H1 (cell line): ENCODE results near the gene RGP1.

Source experiments
- CHD1 ChIP-seq: IDR thresholded peaks from 2 replicates; pipeline ENCODE4 v1.6.1; 2012; ENCODE audit warnings: low read depth, low read length, improper control_type of control experiment
- EZH2 ChIP-seq: fragments of 200-600 bp; sonication (generic); IDR thresholded peaks from 2 replicates; pipeline ENCODE4 v1.7.1; 2012; ENCODE audit warnings: low read depth, mild to moderate bottlenecking, moderate library complexity, low read length, inconsistent platforms; ENCODE audit not compliant: severe bottlenecking
- GABPA ChIP-seq: IDR thresholded peaks from 2 replicates; pipeline ENCODE4 v1.6.1; 2011; ENCODE audit warnings: mild to moderate bottlenecking, low read length, moderate library complexity, borderline replicate concordance; ENCODE audit not compliant: insufficient read depth
- JUN ChIP-seq: IDR thresholded peaks from 2 replicates; pipeline ENCODE4 v1.6.1; 2011; ENCODE audit warnings: low read depth, mild to moderate bottlenecking, improper control_type of control experiment, low read length
- POLR2A ChIP-seq, 2 experiments: IDR thresholded peaks; 1 replicate in 1 of 2; 2 replicates in 1 of 2; pipeline ENCODE4 v1.6.1; 2011; ENCODE audit warnings: low read depth in 2 of 2, low read length in 2 of 2, mild to moderate bottlenecking in 2 of 2; ENCODE audit errors: control extremely low read depth in 1 of 2
- POLR2AphosphoS5 ChIP-seq: IDR thresholded peaks from 2 replicates; pipeline ENCODE4 v1.6.1; 2011; ENCODE audit warnings: low read depth, low read length
- RFX5 ChIP-seq: IDR thresholded peaks from 2 replicates; pipeline ENCODE4 v1.6.1; 2011; ENCODE audit warnings: low read depth, low read length, improper control_type of control experiment, borderline replicate concordance
- SIRT6 ChIP-seq: IDR thresholded peaks from one replicate; pipeline ENCODE4 v1.7.1; 2012; ENCODE audit warnings: low read length, inconsistent platforms
- SP2 ChIP-seq: IDR thresholded peaks from 2 replicates; pipeline ENCODE4 v1.6.1; 2012; ENCODE audit warnings: mild to moderate bottlenecking, low read length, inconsistent platforms
- YY1 ChIP-seq: IDR thresholded peaks from 2 replicates; pipeline ENCODE4 v1.6.1; 2011; ENCODE audit warnings: low read depth, mild to moderate bottlenecking, low read length
- ZNF274 ChIP-seq: IDR thresholded peaks from 2 replicates; pipeline ENCODE4 v1.7.0; 2012; ENCODE audit warnings: low read length, borderline replicate concordance; ENCODE audit errors: extremely low read depth
- TF ChIP-seq, protein P1 (sequence below): IDR thresholded peaks from 2 replicates; pipeline ENCODE4 v1.6.1; 2011; ENCODE audit warnings: low read depth, mild to moderate bottlenecking, low read length; ENCODE audit not compliant: insufficient read depth
- TF ChIP-seq, protein P2 (sequence below), 3 experiments: IDR thresholded peaks; 1 replicate in 2 of 3; 2 replicates in 1 of 3; pipeline versions ENCODE4 v1.5.1 to v1.6.1; 2011; ENCODE audit warnings: low read length in 3 of 3, mild to moderate bottlenecking in 3 of 3, inconsistent platforms in 2 of 3, low read depth in 1 of 3, moderate library complexity in 1 of 3; ENCODE audit not compliant: insufficient read depth in 1 of 3; ENCODE audit errors: control extremely low read depth in 1 of 3
- TF ChIP-seq, protein P3 (sequence below): IDR thresholded peaks from 2 replicates; pipeline ENCODE4 v1.6.1; 2012; ENCODE audit warnings: inconsistent platforms

DNA sequence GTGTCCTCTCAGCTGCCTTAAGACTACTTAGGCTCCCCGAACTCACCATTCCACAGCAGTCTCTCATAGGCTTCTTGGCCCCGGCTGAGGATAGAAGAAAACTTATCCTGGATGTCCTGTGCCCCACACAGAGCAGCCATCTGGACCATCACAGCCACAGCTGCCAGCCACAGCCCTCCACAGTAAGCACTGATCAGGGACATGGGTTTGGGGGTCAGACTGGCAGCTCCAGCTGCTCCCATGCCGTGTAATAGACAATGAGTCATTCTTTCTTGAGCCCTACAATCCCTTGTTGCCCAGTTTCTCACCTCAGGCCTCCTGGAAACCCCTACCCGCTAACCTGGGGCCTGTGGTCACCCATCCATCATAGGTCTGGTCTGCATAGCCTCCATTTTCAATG is 10.9 kb upstream of the RGP1 start:
- TF ChIP-seq, protein P1, sequence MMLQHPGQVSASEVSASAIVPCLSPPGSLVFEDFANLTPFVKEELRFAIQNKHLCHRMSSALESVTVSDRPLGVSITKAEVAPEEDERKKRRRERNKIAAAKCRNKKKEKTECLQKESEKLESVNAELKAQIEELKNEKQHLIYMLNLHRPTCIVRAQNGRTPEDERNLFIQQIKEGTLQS = no peak
- no peak for TF ChIP-seq POLR2A (IDR thresholded peaks at IDR 0.05; ENCODE audit: control extremely low read depth in 1 of 2, low read depth in 2 of 2, low read length in 2 of 2)
- TF ChIP-seq GABPA = no peak
- no peak for TF ChIP-seq SIRT6
- TF ChIP-seq, protein P2, sequence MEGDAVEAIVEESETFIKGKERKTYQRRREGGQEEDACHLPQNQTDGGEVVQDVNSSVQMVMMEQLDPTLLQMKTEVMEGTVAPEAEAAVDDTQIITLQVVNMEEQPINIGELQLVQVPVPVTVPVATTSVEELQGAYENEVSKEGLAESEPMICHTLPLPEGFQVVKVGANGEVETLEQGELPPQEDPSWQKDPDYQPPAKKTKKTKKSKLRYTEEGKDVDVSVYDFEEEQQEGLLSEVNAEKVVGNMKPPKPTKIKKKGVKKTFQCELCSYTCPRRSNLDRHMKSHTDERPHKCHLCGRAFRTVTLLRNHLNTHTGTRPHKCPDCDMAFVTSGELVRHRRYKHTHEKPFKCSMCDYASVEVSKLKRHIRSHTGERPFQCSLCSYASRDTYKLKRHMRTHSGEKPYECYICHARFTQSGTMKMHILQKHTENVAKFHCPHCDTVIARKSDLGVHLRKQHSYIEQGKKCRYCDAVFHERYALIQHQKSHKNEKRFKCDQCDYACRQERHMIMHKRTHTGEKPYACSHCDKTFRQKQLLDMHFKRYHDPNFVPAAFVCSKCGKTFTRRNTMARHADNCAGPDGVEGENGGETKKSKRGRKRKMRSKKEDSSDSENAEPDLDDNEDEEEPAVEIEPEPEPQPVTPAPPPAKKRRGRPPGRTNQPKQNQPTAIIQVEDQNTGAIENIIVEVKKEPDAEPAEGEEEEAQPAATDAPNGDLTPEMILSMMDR (IDR thresholded peaks at IDR 0.05; ENCODE audit: control extremely low read depth in 1 of 3, insufficient read depth in 1 of 3, low read depth in 1 of 3, low read length in 3 of 3) = no peak
- TF ChIP-seq JUN = no peak
- TF ChIP-seq YY1 = no peak
- no peak for TF ChIP-seq POLR2AphosphoS5
- no peak for TF ChIP-seq RFX5
- TF ChIP-seq ZNF274 = no peak
- TF ChIP-seq SP2 = no peak
- TF ChIP-seq EZH2 = no peak
- TF ChIP-seq, protein P3, sequence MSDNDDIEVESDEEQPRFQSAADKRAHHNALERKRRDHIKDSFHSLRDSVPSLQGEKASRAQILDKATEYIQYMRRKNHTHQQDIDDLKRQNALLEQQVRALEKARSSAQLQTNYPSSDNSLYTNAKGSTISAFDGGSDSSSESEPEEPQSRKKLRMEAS = no peak
- TF ChIP-seq CHD1 = no peak
